ENCODE measurements around the gene COL6A2.

GRCh38 chr21:46066591-46067331 lies 31.2 kb upstream of the COL6A2 start:
- TF ChIP-seq CREBL2 (CRISPR knock-in tag; IDR thresholded peaks at IDR 0.05; ENCODE audit: borderline replicate concordance) (no peak), ATF3 (CRISPR knock-in tag; IDR thresholded peaks at IDR 0.05) (no peak), PPARG (CRISPR knock-in tag; conservative IDR thresholded peaks at IDR 0.05) (no peak)
